NCI-H146 treated with DMSO at 0.1 percent for 48 hours (cell line): Measurements from ENCODE around the gene DIP2C.

Experiments used
- DNase-seq: peaks from one replicate; lab custom pipeline; 2025; ENCODE audit not compliant: unreplicated experiment; lab: John Stamatoyannopoulos, UW

The DIP2C gene

DNA sequence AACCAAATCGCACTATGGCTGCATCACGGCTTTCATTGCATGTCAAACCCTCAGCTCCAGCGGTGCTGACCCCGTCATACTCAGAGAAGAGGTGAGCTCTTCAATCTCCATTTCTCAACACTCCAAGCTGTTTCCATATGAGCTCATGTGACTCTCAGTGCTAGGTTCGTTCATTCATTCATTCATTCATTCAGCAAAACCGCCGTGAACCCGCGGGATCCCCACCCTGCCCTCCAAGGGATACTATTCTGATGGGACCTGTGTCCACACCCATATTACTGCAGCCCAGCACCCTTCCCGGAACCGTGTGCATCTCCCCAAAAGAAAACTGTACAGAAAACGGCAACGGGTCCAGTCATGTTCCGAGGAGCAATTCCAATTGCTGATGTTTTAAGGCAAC is 184.7 kb downstream of the DIP2C start:
- no peak for DNase-seq

DNA sequence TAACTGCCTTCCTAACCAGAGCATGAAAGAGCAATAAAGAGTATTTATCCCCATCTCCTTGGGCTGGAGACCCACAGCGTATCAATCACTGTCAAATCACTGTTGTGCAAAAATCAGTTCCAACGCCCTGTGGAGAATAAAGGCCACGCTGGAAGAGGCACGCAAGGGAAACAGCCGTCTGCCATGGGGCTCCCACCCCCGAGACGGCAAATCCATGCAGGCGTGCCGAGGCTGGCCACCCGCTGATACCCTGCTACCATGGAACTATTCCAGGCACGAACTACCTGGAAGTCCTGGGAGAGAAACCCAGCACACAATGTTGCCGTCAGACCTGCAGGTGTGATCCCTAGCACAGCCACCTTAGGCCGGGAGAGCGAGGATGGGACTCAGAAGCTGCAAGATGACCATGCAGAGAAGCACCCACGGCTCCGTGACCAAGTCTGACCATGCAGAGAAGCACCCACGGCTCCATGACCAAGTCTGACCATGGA is 185.3 kb downstream of the DIP2C start:
- DNase-seq = no peak

DNA sequence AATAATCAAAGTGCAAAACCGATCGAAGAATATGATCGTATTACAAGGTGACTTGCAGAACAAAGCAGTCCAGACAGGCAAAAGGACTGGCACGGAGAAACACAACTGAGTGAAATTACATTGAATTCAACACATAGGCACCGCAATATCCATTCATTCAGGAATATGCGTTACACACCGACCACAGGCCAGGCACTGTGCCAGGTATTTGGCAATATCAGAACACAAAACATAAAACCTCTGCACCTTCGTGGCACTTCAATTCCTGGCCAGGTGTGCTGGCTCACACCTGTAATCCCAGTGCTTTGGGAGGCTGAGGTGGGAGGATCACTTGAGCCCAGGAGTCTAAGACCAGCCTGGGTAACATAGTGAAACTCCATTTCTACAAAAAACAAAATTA is 187.9 kb downstream of the DIP2C start:
- no peak for DNase-seq

DNA sequence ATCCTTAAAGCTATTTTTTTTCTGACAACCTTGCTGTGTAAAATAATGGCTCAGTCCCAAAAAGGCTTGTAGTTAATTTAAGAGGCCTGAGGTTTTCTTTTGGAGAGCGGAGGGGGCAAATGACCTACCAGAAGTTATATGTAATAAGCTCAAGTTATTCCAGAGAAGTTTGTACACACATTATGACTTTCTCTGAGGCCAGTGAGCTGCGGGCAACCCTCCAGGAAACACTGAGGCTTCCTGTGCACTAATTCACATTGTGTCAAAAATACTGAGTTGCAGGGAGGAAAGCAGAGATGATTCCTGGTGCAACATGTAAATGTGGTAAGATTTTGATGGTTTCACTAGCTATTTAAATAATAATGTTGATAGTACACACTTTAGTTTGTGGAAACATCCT is 188.6 kb downstream of the DIP2C start:
- no peak for DNase-seq

DNA sequence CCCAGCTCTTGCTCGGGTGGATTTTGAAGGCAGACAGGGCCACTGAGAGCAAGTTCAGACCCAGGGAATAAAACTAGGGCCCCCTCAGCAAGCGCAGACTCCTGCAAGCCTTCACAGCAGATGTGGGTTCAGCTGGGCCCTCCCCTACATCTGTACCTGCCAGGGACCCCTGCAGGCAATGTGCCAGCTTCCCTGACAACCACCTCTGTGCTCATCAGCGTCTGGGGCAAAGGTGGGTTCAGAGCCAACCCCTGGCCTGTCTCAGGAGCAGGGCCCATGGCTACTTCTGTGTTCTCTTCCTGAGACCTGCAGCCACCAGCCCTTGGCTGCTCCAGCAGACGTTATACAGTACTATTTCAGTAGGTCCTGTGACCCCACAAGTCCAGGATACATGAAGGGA is 189.5 kb downstream of the DIP2C start:
- no peak for DNase-seq

DNA sequence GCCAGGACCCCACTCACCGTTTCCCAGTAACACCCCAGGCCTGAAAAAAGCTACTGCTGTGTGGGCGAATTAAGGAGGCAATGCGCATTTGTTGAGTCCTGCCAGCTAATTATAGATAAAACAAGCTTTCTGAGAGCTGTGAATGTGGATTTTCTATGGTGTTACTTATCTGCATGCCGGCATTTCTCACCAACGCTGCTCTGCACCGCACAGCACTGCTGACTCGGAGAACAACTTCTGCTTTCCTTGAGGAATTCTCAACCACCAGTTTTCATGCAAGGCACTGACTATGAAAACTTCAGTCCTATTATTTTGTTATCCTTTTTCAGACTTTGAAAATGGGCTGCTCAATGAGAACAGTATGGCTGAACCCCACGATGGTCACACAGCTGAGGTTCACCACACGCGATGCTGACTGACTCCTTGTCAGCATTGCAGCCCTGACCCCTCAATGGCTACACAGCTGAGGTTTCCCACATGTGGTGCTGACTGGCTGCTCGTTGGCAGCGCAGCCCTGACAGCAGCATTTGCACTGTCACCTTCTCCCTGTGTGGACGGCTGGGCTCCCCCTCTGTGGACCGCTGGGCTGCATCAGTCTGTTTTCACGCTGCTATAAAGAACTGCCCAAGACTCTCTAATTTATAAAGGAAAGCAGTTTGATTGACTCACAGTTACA is 190.6 kb downstream of the DIP2C start:
- DNase-seq = no peak

DNA sequence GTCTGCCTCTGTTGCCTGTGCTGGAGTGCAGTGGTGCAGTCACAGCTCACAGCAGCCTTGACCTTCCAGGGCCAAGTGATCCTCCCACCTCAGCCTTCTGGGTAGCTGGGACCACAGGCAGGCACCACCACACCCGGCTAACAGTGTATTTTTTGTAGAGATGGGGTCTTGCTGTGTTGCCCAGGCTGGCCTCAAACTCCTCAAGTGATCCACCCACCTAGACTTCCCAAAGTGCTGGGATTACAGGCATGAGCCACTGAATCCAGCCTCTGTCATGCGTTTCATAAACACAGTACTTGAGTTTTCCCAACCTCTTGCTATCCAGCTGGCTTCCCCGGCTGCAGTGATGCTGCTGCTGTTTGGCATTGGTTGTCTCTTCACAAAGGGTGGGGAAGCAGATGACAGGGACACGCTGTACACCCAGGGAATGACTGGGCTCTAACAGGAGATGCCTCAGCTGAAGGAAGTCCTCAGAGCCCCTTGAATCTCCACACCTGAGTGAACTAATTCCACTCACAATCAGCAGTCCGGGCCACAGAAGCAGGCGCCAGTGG is 191.5 kb downstream of the DIP2C start:
- DNase-seq = no peak

DNA sequence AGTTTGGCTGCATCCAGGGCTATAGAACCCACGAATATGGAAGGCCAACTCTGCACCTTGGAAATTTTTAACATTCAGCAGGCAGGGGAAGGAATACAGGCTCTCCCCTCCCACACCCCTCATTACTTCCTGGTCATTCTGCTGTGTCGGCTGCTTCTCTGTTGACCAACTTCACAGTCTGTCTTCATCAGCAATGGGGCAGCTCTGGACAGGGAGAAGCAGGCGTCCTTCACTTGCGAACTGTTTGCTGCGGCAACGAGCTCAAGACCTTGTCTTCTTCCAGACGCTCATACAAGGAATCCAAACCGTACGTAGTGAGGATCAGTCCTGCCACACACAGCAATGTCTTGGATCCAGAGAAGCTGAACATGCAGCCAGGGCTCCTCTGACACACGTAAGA is 192.2 kb downstream of the DIP2C start:
- DNase-seq = no peak

DNA sequence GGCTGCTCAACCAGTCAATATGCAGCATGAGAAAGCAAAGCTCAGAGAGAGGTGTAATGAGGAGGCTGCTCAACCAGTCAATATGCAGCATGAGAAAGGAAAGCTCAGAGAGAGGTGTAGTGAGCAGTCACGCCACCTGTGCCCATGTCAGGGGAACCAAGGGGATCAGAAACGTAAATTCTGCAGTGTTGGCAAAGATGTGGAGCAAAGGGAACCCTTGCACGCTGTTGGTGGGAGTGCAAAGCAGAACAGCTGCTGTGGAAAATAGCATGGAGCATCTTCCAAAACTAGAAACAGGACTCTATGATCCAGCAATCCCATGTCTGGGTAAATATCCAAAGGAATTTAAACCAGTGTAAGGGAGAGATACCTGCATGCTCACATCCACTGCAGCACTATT is 194.9 kb downstream of the DIP2C start:
- no peak for DNase-seq

DNA sequence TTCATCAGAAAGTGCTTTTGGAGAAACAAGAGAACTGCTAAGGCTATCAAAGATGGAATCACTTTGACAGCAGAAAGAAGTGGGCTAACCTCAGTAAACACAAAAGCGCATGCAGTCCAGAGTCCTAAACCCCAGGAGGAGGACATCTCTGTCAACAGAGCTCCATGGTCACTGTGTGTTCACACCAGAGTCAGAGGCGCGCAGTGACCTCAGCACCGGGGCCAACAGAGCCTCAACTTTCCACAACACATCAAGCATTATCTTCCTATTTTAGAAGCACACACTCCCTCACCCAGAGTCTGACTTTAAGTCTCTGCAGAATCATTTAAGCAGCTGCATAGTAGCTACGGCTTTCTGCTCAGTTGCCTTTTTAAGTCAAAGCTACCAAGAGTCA is 195.3 kb downstream of the DIP2C start:
- no peak for DNase-seq

DNA sequence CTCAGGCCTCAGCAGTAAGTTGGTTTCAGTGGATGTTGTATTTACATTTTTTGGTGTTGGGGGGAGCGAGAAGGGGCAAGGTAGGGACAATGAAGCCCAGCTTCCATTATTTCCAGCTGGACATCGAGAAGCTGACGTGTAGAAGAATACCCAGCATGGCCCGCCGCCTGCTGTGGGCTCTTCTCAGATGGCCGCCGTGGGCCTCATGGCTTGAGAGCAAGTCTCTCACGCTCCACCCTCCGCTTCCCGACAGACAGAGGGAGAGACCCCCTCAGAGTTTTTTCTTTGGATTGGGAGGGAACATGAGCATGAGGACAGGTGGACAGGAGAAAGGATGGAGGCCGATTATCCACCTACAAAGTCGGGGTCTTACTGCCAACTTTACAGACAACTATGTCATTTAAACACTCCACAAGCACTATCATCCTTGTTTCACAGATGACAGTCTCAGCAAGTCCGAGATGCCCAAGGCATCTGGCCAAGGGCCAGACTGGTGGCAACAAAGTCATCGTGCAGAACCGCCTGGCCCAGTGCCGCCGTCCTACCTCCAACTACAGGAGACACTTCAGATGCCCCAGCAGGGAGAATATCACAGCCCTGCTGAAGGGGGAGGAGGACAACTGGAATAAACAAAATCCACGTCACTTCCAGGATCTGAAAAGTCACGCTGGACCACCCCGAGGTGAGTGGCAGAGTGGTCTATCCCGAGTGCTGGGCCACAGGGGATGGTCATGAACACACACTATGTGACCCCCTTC is 195.9 kb downstream of the DIP2C start:
- DNase-seq = no peak

DNA sequence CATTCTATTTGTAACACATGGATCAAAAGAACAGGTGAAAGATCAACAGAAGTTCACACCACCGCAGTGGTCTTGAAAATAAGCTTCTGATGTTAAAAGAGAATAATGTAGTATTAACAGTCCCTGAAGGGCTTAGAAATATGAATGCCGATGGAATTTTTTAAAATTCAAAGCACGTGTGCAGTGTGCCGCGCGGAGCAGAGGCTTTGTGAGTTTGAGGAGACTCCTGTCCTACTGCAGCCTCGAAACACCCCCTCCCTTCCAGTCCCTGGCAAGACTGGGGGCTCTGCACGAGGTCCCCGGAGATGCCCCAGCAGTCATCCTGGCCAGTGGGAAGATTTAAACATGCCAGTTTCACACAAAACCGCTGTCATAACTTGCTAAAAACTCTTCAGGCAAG is 196.6 kb downstream of the DIP2C start:
- DNase-seq = no peak

DNA sequence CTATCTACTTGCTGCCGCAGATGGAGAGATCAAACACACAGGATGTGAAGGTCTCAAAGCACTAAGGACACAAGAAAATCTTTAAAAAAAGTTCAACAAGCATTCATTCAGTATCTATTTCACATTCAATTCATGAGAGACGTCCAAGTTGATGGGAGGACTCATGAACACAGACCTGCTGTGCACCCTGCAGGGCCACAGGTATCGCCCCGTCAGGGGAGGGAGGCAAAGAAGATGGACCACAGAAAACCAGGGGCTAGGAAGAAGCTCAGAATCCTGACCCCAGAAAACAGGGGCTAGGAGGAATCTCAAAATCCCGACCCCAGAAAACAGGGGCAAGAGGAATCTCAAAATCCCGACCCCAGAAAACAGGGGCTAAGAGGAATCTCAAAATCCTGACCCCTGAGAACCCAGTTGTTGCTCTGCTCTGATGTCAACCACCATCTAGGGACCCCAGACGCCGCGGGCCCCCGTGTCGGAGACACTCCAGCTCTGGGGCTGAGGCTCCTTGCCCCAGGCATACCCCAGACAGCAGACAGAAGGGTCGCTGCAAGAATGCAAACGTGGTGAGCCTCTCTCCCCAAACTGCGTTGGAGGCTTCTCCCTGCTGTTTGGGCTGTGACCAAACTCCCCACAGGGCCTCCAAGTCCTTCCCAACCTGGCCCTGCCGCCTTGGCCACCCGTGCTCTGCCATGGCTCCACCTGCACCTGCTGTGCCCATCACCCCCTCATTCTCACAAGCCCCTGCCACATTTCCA is 197.6 kb downstream of the DIP2C start:
- no peak for DNase-seq

DNA sequence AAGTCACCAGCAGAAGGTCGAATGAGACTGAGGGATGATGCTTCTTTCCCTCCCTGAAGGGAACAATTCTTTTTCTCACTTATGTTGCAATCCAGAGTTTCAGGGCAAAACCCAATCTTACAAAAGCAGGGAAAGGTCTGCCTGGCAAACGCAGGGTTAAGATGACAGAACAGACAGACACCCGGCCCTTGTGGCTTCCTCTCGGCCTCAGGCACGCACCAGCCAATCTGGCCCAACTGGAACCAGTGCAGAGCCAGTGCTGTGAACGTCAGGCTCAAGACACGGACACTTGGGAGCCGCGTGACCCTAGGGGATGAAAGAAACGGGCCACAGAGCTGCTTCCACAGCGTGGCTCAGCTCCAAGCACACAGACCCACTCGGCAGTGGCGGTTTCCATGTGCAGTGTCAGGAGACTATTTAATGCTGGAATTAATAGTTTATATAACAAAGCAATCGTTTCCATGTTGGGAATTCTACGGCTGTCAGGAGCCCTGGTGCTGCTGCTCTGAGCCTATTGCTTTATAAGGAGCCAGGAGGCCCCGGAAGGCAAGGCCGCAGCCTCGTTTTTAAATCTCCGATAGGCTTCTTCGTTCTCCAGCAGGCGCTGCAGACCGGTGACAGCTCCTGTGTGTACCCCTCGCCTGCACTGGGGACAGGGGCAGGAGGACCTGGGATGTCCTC is 198.4 kb downstream of the DIP2C start:
- DNase-seq = no peak

DNA sequence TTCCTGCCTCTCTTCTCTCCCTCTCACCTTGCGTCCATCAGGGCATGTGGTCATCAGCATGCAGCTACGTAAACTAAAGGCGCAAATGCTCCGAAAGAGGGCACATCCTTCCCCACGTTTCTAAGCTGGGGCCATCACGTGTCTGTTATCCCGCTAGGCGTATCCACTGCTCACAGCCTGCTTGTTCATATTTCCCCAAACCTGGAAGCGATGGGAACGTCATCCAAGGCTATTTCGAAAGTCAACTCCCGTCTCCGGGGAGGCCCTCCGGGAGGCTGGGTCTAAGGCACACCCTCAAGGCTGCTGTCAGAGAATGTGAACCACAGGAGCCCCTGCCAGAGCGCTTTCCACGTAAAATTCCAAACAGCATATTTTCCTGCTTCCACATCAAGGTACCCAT is 199.2 kb downstream of the DIP2C start:
- DNase-seq = no peak

DNA sequence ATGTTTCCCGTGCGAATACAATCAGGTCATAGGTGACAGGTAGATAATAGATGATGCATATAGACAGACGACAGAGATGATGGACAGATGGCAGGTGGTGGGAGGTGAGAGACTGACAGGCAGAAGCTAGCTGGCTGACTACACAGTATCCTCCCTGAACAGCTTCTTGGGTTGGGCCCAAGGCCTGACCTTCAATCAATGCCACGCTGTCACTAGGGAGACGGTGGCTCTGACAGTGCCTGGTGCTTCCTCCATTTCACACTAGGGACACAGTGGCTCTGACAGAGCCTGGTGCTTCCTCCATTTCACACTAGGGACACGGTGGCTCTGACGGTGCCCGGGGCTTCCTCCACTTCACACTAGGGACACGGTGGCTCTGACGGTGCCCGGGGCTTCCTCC is 200.1 kb downstream of the DIP2C start:
- DNase-seq = no peak

DNA sequence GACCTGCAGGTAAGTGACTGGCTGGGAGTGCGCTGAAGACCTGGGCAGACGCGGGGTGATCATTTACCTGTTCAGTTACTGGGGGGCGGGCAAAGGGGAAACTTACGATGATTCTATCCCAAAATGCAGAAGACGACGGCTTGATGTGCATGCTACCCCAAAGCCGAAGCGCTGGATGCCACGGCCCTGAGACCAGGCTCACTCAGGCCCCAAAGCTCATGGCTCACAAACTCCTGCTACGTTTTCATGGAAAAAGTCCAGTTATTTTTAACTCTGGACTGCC is 200.6 kb downstream of the DIP2C start:
- DNase-seq = no peak

DNA sequence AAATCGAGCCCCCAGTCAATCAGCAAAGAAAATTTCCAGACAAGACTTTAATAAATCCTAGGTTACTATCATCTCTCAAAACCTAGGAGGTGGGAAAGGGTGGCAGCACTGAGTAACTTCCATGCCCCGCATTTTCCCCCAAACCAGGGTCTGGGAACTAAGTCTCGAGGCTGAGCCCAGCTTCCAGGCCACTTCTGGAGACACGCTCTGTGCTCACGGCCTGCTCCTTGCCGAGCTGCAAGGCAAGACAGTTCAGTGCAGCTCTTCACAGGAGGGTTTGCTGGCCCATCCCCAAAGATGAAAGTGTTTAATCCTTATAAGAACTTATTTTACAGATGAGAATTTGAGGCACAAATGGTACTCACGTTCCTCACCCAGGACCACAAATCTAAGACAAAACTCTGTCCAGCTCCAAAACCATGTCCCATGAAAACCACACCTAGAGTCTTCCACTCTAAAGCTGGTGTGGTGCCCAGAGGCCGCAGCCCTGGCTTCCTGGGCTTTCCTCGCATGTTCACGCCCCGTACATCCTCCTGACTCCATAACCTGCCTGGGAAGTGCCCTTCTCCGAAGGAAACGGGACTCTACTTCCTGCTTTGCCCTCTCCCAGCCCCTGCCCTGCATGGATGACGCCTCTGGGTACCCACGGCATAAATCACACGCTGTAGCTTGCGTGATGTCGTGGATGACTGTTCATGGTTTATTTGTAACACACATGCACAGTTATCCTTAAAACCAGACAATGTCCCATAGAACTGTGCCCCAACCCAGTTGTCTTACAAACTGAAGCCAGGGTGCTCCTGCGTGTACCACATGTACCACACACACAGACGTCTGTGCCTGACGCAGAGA is 201.2 kb downstream of the DIP2C start:
- DNase-seq = no peak

DNA sequence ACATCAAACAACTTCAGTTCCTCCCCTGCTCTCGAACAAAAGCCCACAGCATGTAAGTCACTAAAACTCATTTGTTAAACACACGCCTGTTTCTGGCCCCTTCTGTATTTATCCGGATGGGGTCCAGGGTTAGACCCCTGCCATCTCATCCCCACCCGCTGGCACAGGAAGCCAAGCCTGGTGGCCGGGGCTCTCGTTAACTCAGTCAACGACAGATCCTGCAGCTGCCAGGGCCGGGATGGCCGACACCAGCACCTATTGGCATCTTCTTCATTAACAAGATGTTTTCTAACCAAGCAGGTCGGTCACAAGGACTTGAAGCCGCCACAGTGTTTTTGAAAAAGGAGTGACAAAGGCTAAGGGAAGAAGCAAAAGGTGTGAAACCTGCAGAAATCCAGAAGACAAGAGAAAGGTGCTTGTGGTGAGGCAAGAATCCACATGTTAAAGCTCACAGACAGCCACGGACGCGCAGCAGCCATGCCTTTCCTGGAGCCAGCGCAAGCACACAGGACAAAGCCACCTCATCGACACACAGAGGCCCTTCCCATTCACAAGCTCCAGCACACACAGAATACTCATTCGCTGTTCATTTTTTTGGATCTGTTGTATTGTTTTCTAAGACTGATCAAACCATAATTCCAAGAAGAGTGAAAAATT is 202.7 kb downstream of the DIP2C start:
- DNase-seq = no peak

DNA sequence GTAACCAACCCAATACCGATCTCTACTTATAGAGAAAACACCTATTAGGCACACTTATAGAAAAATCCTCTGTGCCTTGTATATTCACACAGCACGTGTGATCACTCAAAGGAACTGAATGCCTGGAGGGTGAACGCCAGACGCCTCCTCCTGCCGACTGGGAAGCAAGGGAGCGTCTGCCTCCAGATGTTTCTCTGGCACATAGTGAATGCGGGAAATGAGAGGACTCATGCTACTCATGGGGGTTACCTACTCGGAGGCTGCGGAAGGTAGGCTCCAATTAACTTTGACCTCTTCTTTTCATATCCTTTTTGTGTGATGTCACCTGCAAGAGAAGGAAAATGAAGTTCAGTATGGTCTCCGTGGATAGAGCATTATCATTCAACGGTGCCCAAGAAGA is 203.3 kb downstream of the DIP2C start:
- no peak for DNase-seq
